Cardiac muscle cell (in vitro differentiated cells and primary cell): Measurements from ENCODE around the gene TMEM151A. TPM values are rescaled to one million over a fixed set of nuclear protein-coding genes. Genes with fewer than 3 reads are reported as not detected.

Experiments used
- DNase-seq, 2 donors: peaks; one replicate each; pipeline versions ENCODE4 v3.0.0 to v3.0.0-alpha.2; 2010 to 2017; ENCODE audit warnings: low read depth in 1 of 2, low spot score in 1 of 2
- H3K27ac ChIP-seq: fragments of 200-600 bp; sonication (generic); 2 replicates; pipeline ENCODE4 v1.5.1; 2016
- H3K27me3 ChIP-seq: fragments of 200-600 bp; sonication (generic); 2 replicates; pipeline ENCODE4 v1.6.0; 2016; ENCODE audit warnings: control low read depth
- H3K36me3 ChIP-seq: fragments of 200-600 bp; sonication (generic); 2 replicates; pipeline ENCODE4 v1.5.1; 2016; ENCODE audit warnings: control low read depth
- H3K4me1 ChIP-seq: fragments of 200-600 bp; sonication (generic); 2 replicates; pipeline ENCODE4 v1.8.1; 2017; ENCODE audit warnings: low read depth, mild to moderate bottlenecking, mixed run types
- H3K4me3 ChIP-seq: fragments of 200-600 bp; sonication (generic); 2 replicates; pipeline ENCODE4 v1.5.1; 2016; ENCODE audit warnings: mild to moderate bottlenecking
- H3K9me3 ChIP-seq: fragments of 200-600 bp; sonication (generic); 2 replicates; pipeline ENCODE4 v1.5.1; 2017; ENCODE audit warnings: low read depth, mild to moderate bottlenecking, control low read depth
- polyA plus RNA-seq: library from polyadenylated mRNA; unstranded; fragments of >200 nt; fragmentation: Nextera tagmentation; extraction: Ambion mirVana; gene quantifications from 2 replicates; pipeline ENCODE4 v1.2.1, GENCODE V29; 2016
- total RNA-seq: library from RNA; depleted of rRNA; stranded (reverse); fragments of >200 nt; gene quantifications from 2 replicates; pipeline ENCODE4 v1.2.3, GENCODE V29; 2016
- TF ChIP-seq, protein P1 (sequence below): IDR thresholded peaks from 2 replicates; pipeline ENCODE4 v1.5.1; 2012; ENCODE audit warnings: low read depth, mild to moderate bottlenecking, low read length

Gene TMEM151A
- total and polyA plus RNA-seq, 2 experiments from 2014 or later, result 2.0 to 2.6 TPM

DNA sequence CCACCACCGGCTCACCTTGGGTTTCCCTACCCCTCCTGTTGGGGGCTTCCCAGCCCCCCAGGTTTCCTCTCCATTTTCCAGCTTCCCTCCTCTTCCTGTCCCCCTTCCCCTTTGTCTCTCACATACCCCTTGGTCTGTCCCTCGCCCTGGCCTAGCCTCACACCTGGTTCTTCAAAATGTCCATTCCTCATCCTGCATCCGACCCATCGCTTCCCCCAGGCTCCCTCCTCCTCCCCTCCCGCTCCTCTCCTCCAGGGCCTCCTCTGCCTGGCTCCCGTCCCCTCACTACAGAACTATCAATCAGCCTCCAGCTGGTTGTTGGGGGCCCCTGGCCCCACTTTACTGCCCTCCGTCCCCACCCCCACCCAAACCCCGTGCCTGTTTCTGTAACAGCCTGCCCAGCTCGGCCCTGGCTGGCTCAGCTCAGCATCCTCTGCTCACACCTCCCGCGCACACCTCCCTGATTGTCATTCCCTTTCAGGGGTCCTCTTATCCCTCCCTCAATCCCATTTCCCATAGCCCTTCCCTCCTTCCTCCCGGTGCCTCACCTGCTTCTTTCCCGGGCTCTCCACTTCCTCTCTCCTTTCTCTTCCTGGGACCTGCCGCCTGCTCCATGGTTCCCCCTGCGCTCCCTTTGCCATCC, 12.5 kb upstream of the TMEM151A start:
- TF ChIP-seq, protein P1, sequence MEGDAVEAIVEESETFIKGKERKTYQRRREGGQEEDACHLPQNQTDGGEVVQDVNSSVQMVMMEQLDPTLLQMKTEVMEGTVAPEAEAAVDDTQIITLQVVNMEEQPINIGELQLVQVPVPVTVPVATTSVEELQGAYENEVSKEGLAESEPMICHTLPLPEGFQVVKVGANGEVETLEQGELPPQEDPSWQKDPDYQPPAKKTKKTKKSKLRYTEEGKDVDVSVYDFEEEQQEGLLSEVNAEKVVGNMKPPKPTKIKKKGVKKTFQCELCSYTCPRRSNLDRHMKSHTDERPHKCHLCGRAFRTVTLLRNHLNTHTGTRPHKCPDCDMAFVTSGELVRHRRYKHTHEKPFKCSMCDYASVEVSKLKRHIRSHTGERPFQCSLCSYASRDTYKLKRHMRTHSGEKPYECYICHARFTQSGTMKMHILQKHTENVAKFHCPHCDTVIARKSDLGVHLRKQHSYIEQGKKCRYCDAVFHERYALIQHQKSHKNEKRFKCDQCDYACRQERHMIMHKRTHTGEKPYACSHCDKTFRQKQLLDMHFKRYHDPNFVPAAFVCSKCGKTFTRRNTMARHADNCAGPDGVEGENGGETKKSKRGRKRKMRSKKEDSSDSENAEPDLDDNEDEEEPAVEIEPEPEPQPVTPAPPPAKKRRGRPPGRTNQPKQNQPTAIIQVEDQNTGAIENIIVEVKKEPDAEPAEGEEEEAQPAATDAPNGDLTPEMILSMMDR, result no peak
- peaks cover 10% of the 10 kb centered on the region for H3K36me3 ChIP-seq
- H3K9me3 ChIP-seq, result no peaks in the 10 kb centered on the region
- H3K27ac ChIP-seq, result no peak overlapping the region
- peaks cover 13% of the 10 kb centered on the region for H3K27me3 ChIP-seq
- DNase-seq, result no peak
- no peaks in the 10 kb centered on the region for H3K4me1 ChIP-seq
- no peak overlapping the region for H3K4me3 ChIP-seq

DNA sequence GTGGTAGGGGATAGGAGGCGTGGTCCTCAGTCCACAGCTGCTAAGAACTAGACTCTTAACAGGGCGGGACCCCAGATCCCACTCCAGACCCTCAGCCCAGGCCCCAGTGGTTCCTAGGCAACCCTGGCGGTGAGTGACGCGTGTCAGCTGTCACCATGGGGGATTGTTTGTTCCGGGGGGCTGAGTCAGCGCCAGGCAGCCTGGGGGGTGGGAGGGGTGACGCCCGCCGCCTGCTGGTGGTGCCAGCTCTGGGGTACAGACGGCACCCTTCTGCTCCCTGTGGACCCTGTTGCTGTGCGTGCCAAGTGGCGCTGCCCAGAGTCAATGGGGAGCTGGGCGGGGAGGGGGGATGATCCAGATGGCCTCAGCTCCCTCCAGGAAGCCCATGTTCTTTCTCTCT, 11.3 kb upstream of the TMEM151A start:
- Histone ChIP-seq H3K4me1 (no peaks in the 10 kb centered on the region), H3K27me3 (peaks cover 13% of the 10 kb centered on the region), H3K4me3 (no peak overlapping the region), H3K27ac (no peak overlapping the region), H3K36me3 (no peaks in the 10 kb centered on the region), H3K9me3 (no peaks in the 10 kb centered on the region)
- no peak for DNase-seq
- TF ChIP-seq, protein P1, result no peak

DNA sequence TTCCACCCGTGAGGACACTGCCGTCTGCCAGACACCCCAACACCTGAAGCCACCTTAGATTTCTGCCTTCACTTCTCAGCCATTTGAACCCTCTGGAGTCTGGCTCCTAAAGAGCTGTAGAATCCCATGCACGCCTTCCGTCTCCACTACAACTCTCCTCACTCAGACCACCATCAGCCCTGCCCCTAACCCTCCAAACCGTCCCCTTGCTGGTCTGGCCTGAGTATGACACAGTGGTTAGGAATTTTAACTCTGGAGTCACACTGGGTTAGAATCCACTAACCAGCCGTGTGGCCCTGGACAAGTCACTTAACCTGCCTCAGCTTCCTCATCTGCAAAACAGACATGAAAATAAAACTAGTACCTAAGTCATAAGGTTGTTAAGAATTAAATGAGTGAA, 10.7 kb upstream of the TMEM151A start:
- no peak for DNase-seq
- TF ChIP-seq, protein P1, result no peak
- Histone ChIP-seq H3K9me3 (no peaks in the 10 kb centered on the region), H3K27ac (no peak overlapping the region), H3K27me3 (peaks cover 13% of the 10 kb centered on the region), H3K4me3 (no peak overlapping the region), H3K36me3 (no peaks in the 10 kb centered on the region), H3K4me1 (no peaks in the 10 kb centered on the region)

DNA sequence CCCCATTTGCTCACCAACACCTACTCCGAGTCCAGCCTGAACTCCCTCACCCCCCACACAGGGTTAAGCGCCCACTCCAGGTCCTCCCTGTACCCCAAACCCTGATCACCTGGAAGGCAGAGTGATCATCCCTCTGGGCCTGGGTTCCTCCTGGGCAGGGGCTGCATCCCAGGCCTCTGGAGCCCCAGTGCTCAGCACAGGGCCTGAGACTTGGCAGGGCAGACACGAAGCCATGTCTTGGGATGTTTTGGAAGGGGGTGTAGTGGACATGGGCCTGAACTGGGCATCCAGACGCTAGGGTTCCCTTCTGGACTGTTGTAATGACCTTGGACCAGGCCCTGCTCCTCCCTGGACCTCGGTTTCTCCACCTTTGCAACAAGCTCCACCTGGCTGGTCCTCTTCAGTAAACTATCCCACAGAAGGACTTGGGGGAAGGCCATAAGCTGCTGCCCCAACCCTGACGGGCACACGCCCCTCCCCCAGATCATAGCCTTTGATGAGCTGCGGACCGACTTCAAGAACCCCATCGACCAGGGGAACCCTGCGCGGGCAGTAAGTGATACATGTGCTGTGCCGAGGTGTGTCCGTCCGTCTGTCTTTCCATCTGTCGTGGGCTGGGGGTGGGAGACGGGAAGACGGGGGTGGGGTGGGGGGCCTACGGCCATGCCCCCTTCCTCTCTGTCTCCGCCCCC, 9.8 kb upstream of the TMEM151A start:
- no peaks in the 10 kb centered on the region for H3K36me3 ChIP-seq
- H3K4me3 ChIP-seq, result no peak overlapping the region
- H3K9me3 ChIP-seq, result no peaks in the 10 kb centered on the region
- no peak overlapping the region for H3K27ac ChIP-seq
- H3K4me1 ChIP-seq, result no peaks in the 10 kb centered on the region
- peaks cover 13% of the 10 kb centered on the region for H3K27me3 ChIP-seq
- no peak for DNase-seq
- TF ChIP-seq, protein P1, result no peak

DNA sequence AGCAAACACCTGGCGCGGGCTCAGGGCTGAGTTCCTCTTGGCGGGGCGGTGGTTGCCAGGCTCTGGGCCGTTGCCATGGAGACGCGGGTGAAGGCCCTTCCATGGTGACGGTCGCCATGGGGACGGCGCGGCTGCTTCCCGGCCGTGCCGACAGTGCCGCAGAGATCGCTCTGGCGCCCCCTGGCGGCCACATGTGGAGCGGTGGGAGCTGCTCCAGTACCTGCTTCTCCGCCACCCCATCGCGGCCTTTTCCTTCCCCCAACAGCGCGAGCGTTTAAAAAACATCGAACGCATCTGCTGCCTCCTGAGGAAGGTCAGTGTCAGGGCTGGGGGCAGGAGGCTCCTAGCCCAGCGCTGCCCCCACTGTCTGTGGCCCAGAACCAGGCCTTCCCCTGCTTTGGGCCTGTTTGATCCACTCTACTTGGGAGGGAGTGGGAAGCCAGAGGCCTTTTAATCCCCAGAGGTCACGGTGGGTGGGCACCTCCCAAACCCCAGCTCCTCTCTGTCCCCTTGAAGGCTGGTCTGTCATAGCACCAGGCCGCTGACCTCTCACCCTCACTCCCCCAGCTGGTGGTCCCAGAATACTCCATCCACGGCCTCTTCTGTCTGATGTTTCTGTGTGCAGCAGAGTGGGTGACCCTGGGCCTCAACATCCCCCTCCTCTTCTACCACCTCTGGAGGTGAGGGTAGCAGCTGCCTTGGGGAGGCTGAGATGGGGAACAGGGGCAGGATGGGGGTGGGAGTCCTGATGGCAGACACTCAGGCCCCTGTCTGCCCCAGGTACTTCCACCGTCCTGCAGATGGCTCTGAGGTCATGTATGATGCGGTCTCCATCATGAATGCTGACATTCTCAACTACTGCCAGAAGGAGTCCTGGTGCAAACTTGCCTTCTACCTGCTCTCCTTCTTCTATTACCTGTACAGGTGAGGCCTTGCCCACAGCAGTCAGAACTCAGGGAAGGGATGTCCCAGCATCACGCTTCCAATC, 8.9 kb upstream of the TMEM151A start:
- peaks cover 13% of the 10 kb centered on the region for H3K27me3 ChIP-seq
- no peak overlapping the region for H3K4me3 ChIP-seq
- TF ChIP-seq, protein P1, result peak; percentile 88
- H3K4me1 ChIP-seq, result no peaks in the 10 kb centered on the region
- no peaks in the 10 kb centered on the region for H3K36me3 ChIP-seq
- no peaks in the 10 kb centered on the region for H3K9me3 ChIP-seq
- peak; percentile 97 to 99 for DNase-seq
- no peak overlapping the region for H3K27ac ChIP-seq
